ENCODE measurements around the gene PDZK1. TPM values are rescaled to one million over a fixed set of nuclear protein-coding genes. Genes with fewer than 3 reads are reported as not detected.
"Not testable (repeated sequence)": the region's sequence is repeated elsewhere in the genome, so short reads cannot be mapped to it uniquely, and the experiment has no call there.

Gene PDZK1
- total RNA-seq, 1 donor from 2014 or later: 0.16 TPM

GRCh38 chr1:145688924-145689323 lies 18.2 kb downstream of the PDZK1 start:
- Histone ChIP-seq H3K27ac (replicated peaks) (no peak overlapping the region), H3K9me3 (replicated peaks) (no peaks in the 10 kb centered on the region), H3K27me3 (ENCODE audit: low read depth) (peaks cover 3% of the 10 kb centered on the region), H3K36me3 (no peaks in the 10 kb centered on the region), H3K4me3 (no peak overlapping the region), H3K4me1 (no peaks in the 10 kb centered on the region)
- intact Hi-C loops (cut with micrococcal nuclease): no loop called here
- DNase-seq: no peak
- no peak for TF ChIP-seq CTCF (IDR thresholded peaks at IDR 0.05; ENCODE audit: borderline replicate concordance)

GRCh38 chr1:145688328-145688727 lies 18.8 kb downstream of the PDZK1 start:
- H3K9me3 ChIP-seq (replicated peaks): no peaks in the 10 kb centered on the region
- no peak for DNase-seq
- no peak overlapping the region for H3K4me3 ChIP-seq
- no peaks in the 10 kb centered on the region for H3K36me3 ChIP-seq
- H3K27me3 ChIP-seq (ENCODE audit: low read depth): peaks cover 3% of the 10 kb centered on the region
- no peak for TF ChIP-seq CTCF (IDR thresholded peaks at IDR 0.05; ENCODE audit: borderline replicate concordance)
- intact Hi-C loops (cut with micrococcal nuclease): no loop called here
- no peak overlapping the region for H3K27ac ChIP-seq (replicated peaks)
- no peaks in the 10 kb centered on the region for H3K4me1 ChIP-seq

- H3K36me3 ChIP-seq; H3K4me3 ChIP-seq; H3K27me3 ChIP-seq (ENCODE audit: low read depth); H3K9me3 ChIP-seq (replicated peaks); H3K4me1 ChIP-seq; DNase-seq; intact Hi-C loops (cut with micrococcal nuclease); H3K27ac ChIP-seq (replicated peaks): not testable (repeated sequence)
These were observed 21.1 kb downstream of the PDZK1 start for GRCh38 chr1:145686078-145686477.

GRCh38 chr1:145684858-145685257 lies 22.3 kb downstream of the PDZK1 start:
- H3K4me3 ChIP-seq; H3K36me3 ChIP-seq; H3K9me3 ChIP-seq (replicated peaks); intact Hi-C loops (cut with micrococcal nuclease); H3K4me1 ChIP-seq; H3K27ac ChIP-seq (replicated peaks); H3K27me3 ChIP-seq (ENCODE audit: low read depth); DNase-seq: not testable (repeated sequence)

- H3K4me3 ChIP-seq; intact Hi-C loops (cut with micrococcal nuclease); H3K27me3 ChIP-seq (ENCODE audit: low read depth); H3K4me1 ChIP-seq; H3K36me3 ChIP-seq; DNase-seq; H3K27ac ChIP-seq (replicated peaks); H3K9me3 ChIP-seq (replicated peaks): not testable (repeated sequence)
These were observed 34.0 kb downstream of the PDZK1 start for GRCh38 chr1:145673217-145673616.

- H3K27ac ChIP-seq (replicated peaks); intact Hi-C loops (cut with micrococcal nuclease); H3K27me3 ChIP-seq (ENCODE audit: low read depth); H3K9me3 ChIP-seq (replicated peaks); H3K4me1 ChIP-seq; DNase-seq; H3K4me3 ChIP-seq: not testable (repeated sequence)
- H3K36me3 ChIP-seq: peaks cover 12% of the 10 kb centered on the region
These were observed 36.0 kb downstream of the PDZK1 start for GRCh38 chr1:145670995-145671745.

- H3K27me3 ChIP-seq (ENCODE audit: low read depth); DNase-seq; H3K4me3 ChIP-seq; H3K9me3 ChIP-seq (replicated peaks); intact Hi-C loops (cut with micrococcal nuclease); H3K36me3 ChIP-seq; H3K4me1 ChIP-seq; H3K27ac ChIP-seq (replicated peaks): not testable (repeated sequence)
These were observed 42.2 kb downstream of the PDZK1 start for GRCh38 chr1:145665015-145665414.

- H3K4me3 ChIP-seq; intact Hi-C loops (cut with micrococcal nuclease); H3K27me3 ChIP-seq (ENCODE audit: low read depth); DNase-seq; H3K4me1 ChIP-seq; H3K9me3 ChIP-seq (replicated peaks); H3K27ac ChIP-seq (replicated peaks): not testable (repeated sequence)
- peaks cover 12% of the 10 kb centered on the region for H3K36me3 ChIP-seq
These were observed 44.7 kb downstream of the PDZK1 start for GRCh38 chr1:145662502-145662901.
